HL-60 (cell line): ENCODE results near the gene SLC25A12.

Experiments
- CTCF ChIP-seq: IDR thresholded peaks from one replicate; pipeline ENCODE4 v1.5.1; 2011; ENCODE audit warnings: low read length, control low read depth, inconsistent platforms; ENCODE audit not compliant: insufficient read depth
- POLR2AphosphoS5 ChIP-seq: IDR thresholded peaks from 2 replicates; pipeline ENCODE4 v1.6.1; 2012; ENCODE audit warnings: low read depth
- REST ChIP-seq: IDR thresholded peaks from 2 replicates; pipeline ENCODE4 v1.6.1; 2012; ENCODE audit warnings: low read depth; ENCODE audit not compliant: insufficient replicate concordance

DNA sequence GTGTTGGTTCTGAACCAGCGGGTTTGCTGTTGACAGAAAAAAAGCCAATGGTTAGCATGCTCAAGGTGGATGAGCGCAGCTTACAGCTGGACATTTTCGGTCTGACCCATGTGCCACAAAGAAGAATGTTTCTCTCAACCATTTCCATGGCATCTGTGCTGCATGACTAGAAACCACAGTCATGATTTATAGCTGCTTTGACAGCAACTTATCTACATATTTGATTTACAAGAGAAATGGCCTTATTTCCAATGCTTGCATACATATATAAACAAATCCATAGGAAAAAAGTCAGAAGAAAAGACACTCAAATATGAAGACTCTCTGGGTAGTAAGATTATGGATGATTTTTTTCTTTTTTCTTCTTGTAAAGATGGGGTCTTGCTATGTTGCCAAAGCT lies 108.6 kb downstream of the SLC25A12 start:
- no peak for TF ChIP-seq CTCF
- TF ChIP-seq REST = no peak
- TF ChIP-seq POLR2AphosphoS5 = no peak
